CD14-positive monocyte (primary cell): ENCODE data around the gene PRKD1. TPM values are rescaled to one million over a fixed set of nuclear protein-coding genes. Genes with fewer than 3 reads are reported as not detected.

Source experiments
- DNase-seq, 3 donors: peaks; one replicate each; pipeline ENCODE4 v3.0.0-alpha.2; 2011 to 2022
- H2AFZ ChIP-seq: 2 replicates; pipeline ENCODE4 v1.6.0; 2012; ENCODE audit warnings: mild to moderate bottlenecking, low read depth, low read length, inconsistent platforms; ENCODE audit not compliant: insufficient read depth, poor library complexity, severe bottlenecking
- H3K27ac ChIP-seq, 2 donors: 1 replicate in 1 of 2; 2 replicates in 1 of 2; pipeline ENCODE4 v1.5.1; 2012 to 2013; ENCODE audit warnings: low read length in 2 of 2, control low read depth in 1 of 2, inconsistent platforms in 1 of 2, low read depth in 1 of 2, mild to moderate bottlenecking in 1 of 2
- H3K27me3 ChIP-seq, 2 donors: one replicate each; pipeline versions ENCODE4 v1.6.0 to v1.6.1; 2011 to 2013; ENCODE audit warnings: low read length in 2 of 2; ENCODE audit not compliant: control insufficient read depth in 2 of 2, insufficient read depth in 2 of 2
- H3K36me3 ChIP-seq, 2 donors: replicated peaks in 1 of 2; 1 replicate in 1 of 2; 2 replicates in 1 of 2; pipeline versions ENCODE4 v1.5.1 to v1.6.1; 2012 to 2013; ENCODE audit warnings: low read length in 2 of 2, control low read depth in 1 of 2, inconsistent platforms in 1 of 2, mild to moderate bottlenecking in 1 of 2; ENCODE audit not compliant: insufficient read depth in 2 of 2, control insufficient read depth in 1 of 2
- H3K4me1 ChIP-seq, 2 donors: 1 replicate in 1 of 2; 2 replicates in 1 of 2; pipeline versions ENCODE4 v1.5.1 to v1.6.1; 2012 to 2013; ENCODE audit warnings: low read length in 2 of 2, control low read depth in 1 of 2, inconsistent platforms in 1 of 2, mild to moderate bottlenecking in 1 of 2, moderate library complexity in 1 of 2; ENCODE audit not compliant: insufficient read depth in 2 of 2, control insufficient read depth in 1 of 2
- H3K4me2 ChIP-seq: replicated peaks from 2 replicates; pipeline ENCODE3; 2012; ENCODE audit warnings: low read length, moderate library complexity, mild to moderate bottlenecking; ENCODE audit not compliant: poor library complexity, severe bottlenecking; ENCODE audit errors: extremely low read depth
- H3K4me3 ChIP-seq, 3 experiments: fragments of 200-600 bp in 1 of 3; sonication (generic) in 1 of 3; replicated peaks in 1 of 3; 1 replicate in 2 of 3; 2 replicates in 1 of 3; pipeline ENCODE4 v1.5.1; 2011 to 2013; ENCODE audit warnings: low read length in 3 of 3, mild to moderate bottlenecking in 3 of 3, control low read depth in 2 of 3, low read depth in 2 of 3, inconsistent platforms in 1 of 3, moderate library complexity in 1 of 3
- H3K79me2 ChIP-seq: 2 replicates; pipeline ENCODE4 v1.6.0; 2012; ENCODE audit warnings: mild to moderate bottlenecking, control low read depth, inconsistent platforms, low read length, moderate library complexity; ENCODE audit not compliant: insufficient read depth
- H3K9ac ChIP-seq: 2 replicates; pipeline ENCODE4 v1.6.0; 2017; ENCODE audit warnings: low read length, mild to moderate bottlenecking; ENCODE audit not compliant: insufficient read depth, poor library complexity, severe bottlenecking
- H3K9me3 ChIP-seq, 2 donors: replicated peaks in 1 of 2; 1 replicate in 1 of 2; 2 replicates in 1 of 2; pipeline versions ENCODE4 v1.5.1 to v1.6.1; 2012 to 2013; ENCODE audit warnings: low read length in 2 of 2, control low read depth in 1 of 2; ENCODE audit not compliant: control insufficient read depth in 1 of 2, insufficient read depth in 1 of 2
- H4K20me1 ChIP-seq: 2 replicates; pipeline ENCODE4 v1.6.0; 2012; ENCODE audit warnings: mild to moderate bottlenecking, low read length, control low read depth, moderate library complexity; ENCODE audit not compliant: insufficient read depth
- H3K27ac Mint-ChIP-seq, 7 donors: one replicate each; pipeline ENCODE4 v1.8.0; 2020; ENCODE audit warnings: mild to moderate bottlenecking in 7 of 7, mixed read lengths in 7 of 7, moderate library complexity in 6 of 7, inconsistent platforms in 2 of 7
- H3K27me3 Mint-ChIP-seq, 3 donors: one replicate each; pipeline ENCODE4 v1.8.0; 2021 to 2022; ENCODE audit warnings: low read depth in 3 of 3, mild to moderate bottlenecking in 3 of 3, mixed read lengths in 3 of 3, moderate library complexity in 3 of 3, inconsistent platforms in 1 of 3
- H3K36me3 Mint-ChIP-seq, 2 donors: one replicate each; pipeline ENCODE4 v1.8.0; 2020; ENCODE audit warnings: mixed read lengths in 2 of 2, inconsistent platforms in 1 of 2, mild to moderate bottlenecking in 1 of 2
- H3K4me1 Mint-ChIP-seq: one replicate; pipeline ENCODE4 v1.8.0; 2020; ENCODE audit warnings: mild to moderate bottlenecking, mixed read lengths
- H3K4me3 Mint-ChIP-seq, 2 donors: one replicate each; pipeline ENCODE4 v1.8.0; 2020; ENCODE audit warnings: mild to moderate bottlenecking in 2 of 2, mixed read lengths in 2 of 2, moderate library complexity in 1 of 2
- H3K9me3 Mint-ChIP-seq, 7 donors: one replicate each; pipeline ENCODE4 v1.8.0; 2020 to 2022; ENCODE audit warnings: mixed read lengths in 7 of 7, mild to moderate bottlenecking in 6 of 7, moderate library complexity in 6 of 7, inconsistent platforms in 2 of 7
- CTCF ChIP-seq: fragments of 200-600 bp; IDR thresholded peaks from one replicate; pipeline ENCODE4 v1.8.0; 2022; ENCODE audit warnings: antibody characterized with exemption, mild to moderate bottlenecking
- WGBS: methylation state at CpG from one replicate; pipeline ENCODE4 v1.1.5; 2013; ENCODE audit warnings: missing lambda C conversion rate; ENCODE audit not compliant: insufficient coverage; 5-methylcytosine and 5-hydroxymethylcytosine counted together
- intact Hi-C, 2 donors: fragments of 100-400 bp; cut with micrococcal nuclease; formaldehyde crosslinking; loops; one replicate each; pipeline versions ENCODE4 v1.15.0 to v1.15.1; 2023
- polyA plus RNA-seq, 3 donors: library from polyadenylated mRNA; depleted of rRNA in 1 of 3; unstranded in 2 of 3; stranded (reverse) in 1 of 3; fragments of 300-500 nt in 2 of 3; fragments of >200 nt in 1 of 3; fragmentation: Illumina TruSeq in 2 of 3; gene quantifications; 1 replicate in 2 of 3; 2 replicates in 1 of 3; pipeline ENCODE4 v1.2.3, GENCODE V29; 2012 to 2021

Gene PRKD1
- polyA plus RNA-seq, 3 donors, result not detected

GRCh38 chr14:29822430-29822709 lies 105.3 kb downstream of the PRKD1 start:
- no peak for DNase-seq
- no peaks in the 10 kb centered on the region for H3K9me3 ChIP-seq
- H3K79me2 ChIP-seq, result no peaks in the 10 kb centered on the region
- no peak for TF ChIP-seq CTCF
- H2AFZ ChIP-seq, result no peak overlapping the region
- Mint-ChIP-seq H3K4me1 (no peaks in the 10 kb centered on the region), H3K4me3 (no peak overlapping the region), H3K27me3 (no peaks in the 10 kb centered on the region), H3K36me3 (no peaks in the 10 kb centered on the region), H3K27ac (no peak overlapping the region), H3K9me3 (peaks cover 0 to 4% (median 0%) of the 10 kb centered on the region in 7 donors)
- intact Hi-C loops, result no loop called here
- no peaks in the 10 kb centered on the region for H3K36me3 ChIP-seq
- no peak overlapping the region for H3K9ac ChIP-seq
- no peaks in the 10 kb centered on the region for H4K20me1 ChIP-seq
- no peak overlapping the region for H3K4me2 ChIP-seq
- H3K27me3 ChIP-seq, result no peaks in the 10 kb centered on the region
- no peak overlapping the region for H3K4me3 ChIP-seq
- H3K4me1 ChIP-seq, result no peaks in the 10 kb centered on the region
- H3K27ac ChIP-seq, result no peak overlapping the region

GRCh38 chr14:29821661-29822429 lies 105.8 kb downstream of the PRKD1 start:
- 100% methylated on average over 2 of the region's 5 CpGs for WGBS
- H3K36me3 Mint-ChIP-seq, result no peaks in the 10 kb centered on the region
- Histone ChIP-seq H3K4me2 (no peak overlapping the region), H3K9ac (no peak overlapping the region), H3K27me3 (no peaks in the 10 kb centered on the region), H3K79me2 (no peaks in the 10 kb centered on the region), H4K20me1 (no peaks in the 10 kb centered on the region), H3K4me3 (no peak overlapping the region), H2AFZ (no peak overlapping the region), H3K9me3 (no peaks in the 10 kb centered on the region), H3K36me3 (no peaks in the 10 kb centered on the region), H3K27ac (no peak overlapping the region), H3K4me1 (no peaks in the 10 kb centered on the region)
- no peak overlapping the region for H3K4me3 Mint-ChIP-seq
- H3K27ac Mint-ChIP-seq, result no peak overlapping the region
- DNase-seq, result no peak
- intact Hi-C loops, result no loop called here
- no peaks in the 10 kb centered on the region for H3K27me3 Mint-ChIP-seq
- H3K4me1 Mint-ChIP-seq, result no peaks in the 10 kb centered on the region
- no peak for TF ChIP-seq CTCF
- H3K9me3 Mint-ChIP-seq, result peaks cover 0 to 4% (median 0%) of the 10 kb centered on the region in 7 donors
